Mesendoderm (in vitro differentiated cells): ENCODE data around the gene KCNQ5.

ENCODE experiments used
- DNase-seq: peaks from one replicate; pipeline ENCODE4 v3.0.0; 2013
- H2AK5ac ChIP-seq: 2 replicates; pipeline ENCODE4 v1.6.1; 2013; ENCODE audit warnings: low read length, inconsistent platforms
- H2BK120ac ChIP-seq: 2 replicates; pipeline ENCODE4 v1.6.1; 2013; ENCODE audit warnings: low read depth, mild to moderate bottlenecking, low read length, moderate library complexity, mixed read lengths
- H2BK15ac ChIP-seq: replicated peaks from 2 replicates; pipeline ENCODE4 v1.6.1; 2013; ENCODE audit warnings: low read depth, mild to moderate bottlenecking, moderate library complexity
- H2BK5ac ChIP-seq: 2 replicates; pipeline ENCODE4 v1.6.1; 2013; ENCODE audit warnings: low read length, inconsistent platforms
- H3K18ac ChIP-seq: 2 replicates; pipeline ENCODE4 v1.6.1; 2013; ENCODE audit warnings: mild to moderate bottlenecking, low read length, mixed read lengths
- H3K23ac ChIP-seq: one replicate; pipeline ENCODE4 v1.6.1; 2013; ENCODE audit warnings: low read length
- H3K27ac ChIP-seq: 2 replicates; pipeline ENCODE4 v1.5.1; 2013; ENCODE audit warnings: low read depth, mild to moderate bottlenecking, inconsistent platforms, low read length, moderate library complexity
- H3K27me3 ChIP-seq: 2 replicates; pipeline ENCODE4 v1.6.1; 2013; ENCODE audit warnings: low read length, control low read depth, mild to moderate bottlenecking, inconsistent platforms; ENCODE audit not compliant: insufficient read depth, poor library complexity
- H3K36me3 ChIP-seq: 2 replicates; pipeline ENCODE4 v1.6.1; 2013; ENCODE audit warnings: low read length, inconsistent platforms; ENCODE audit not compliant: control insufficient read depth, insufficient read depth
- H3K4ac ChIP-seq: one replicate; pipeline ENCODE4 v1.6.1; 2013; ENCODE audit warnings: low read depth, mild to moderate bottlenecking, low read length, moderate library complexity
- H3K4me1 ChIP-seq: 2 replicates; pipeline ENCODE4 v1.6.1; 2013; ENCODE audit warnings: low read depth, low read length, inconsistent platforms; ENCODE audit not compliant: control insufficient read depth
- H3K4me2 ChIP-seq: 2 replicates; pipeline ENCODE4 v1.6.1; 2013; ENCODE audit warnings: low read length
- H3K4me3 ChIP-seq: 2 replicates; pipeline ENCODE4 v1.5.1; 2013; ENCODE audit warnings: mild to moderate bottlenecking, low read length
- H3K56ac ChIP-seq: one replicate; pipeline ENCODE4 v1.6.1; 2013; ENCODE audit warnings: low read length
- H3K79me1 ChIP-seq: 2 replicates; pipeline ENCODE4 v1.6.1; 2013; ENCODE audit warnings: low read length, inconsistent platforms
- H3K79me2 ChIP-seq: 2 replicates; pipeline ENCODE4 v1.6.1; 2013; ENCODE audit warnings: mild to moderate bottlenecking, low read length; ENCODE audit not compliant: control insufficient read depth, insufficient read depth
- H3K9ac ChIP-seq: 2 replicates; pipeline ENCODE4 v1.6.1; 2013; ENCODE audit warnings: low read length, inconsistent platforms
- H4K5ac ChIP-seq: one replicate; pipeline ENCODE4 v1.6.1; 2013; ENCODE audit warnings: low read length
- H4K8ac ChIP-seq: one replicate; pipeline ENCODE4 v1.6.1; 2013; ENCODE audit warnings: low read depth, mild to moderate bottlenecking, control low read depth, low read length, moderate library complexity
- WGBS: extraction: QIAGEN DNeasy Blood & Tissue Kit; methylation state at CpG from one replicate; pipeline ENCODE4 v1.1.7; 2013; ENCODE audit warnings: low lambda C conversion rate, missing lambda C conversion rate; ENCODE audit not compliant: insufficient coverage; ENCODE audit errors: extremely low coverage; 5-methylcytosine and 5-hydroxymethylcytosine counted together

Gene KCNQ5

DNA sequence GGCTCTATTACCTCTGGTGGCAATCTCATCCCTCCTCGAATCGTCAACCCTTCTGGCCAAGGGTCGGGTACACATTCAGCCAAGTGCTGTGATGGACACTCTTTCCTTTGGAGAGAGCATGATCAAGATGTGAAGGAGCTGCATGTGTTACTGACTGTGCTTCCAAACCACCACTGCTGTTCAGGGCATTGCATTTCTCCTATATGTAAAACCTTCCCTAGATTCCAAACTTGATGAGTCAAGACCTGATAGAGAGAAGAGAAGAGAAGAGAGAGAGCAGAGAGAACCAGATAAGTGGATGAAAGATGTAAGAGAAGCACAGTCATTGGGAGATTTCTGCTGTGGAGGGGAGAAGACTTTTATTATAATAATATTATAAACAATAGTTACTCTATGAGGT, 162.2 kb downstream of the KCNQ5 start:
- no CpG with 5 or more reads among the region's 3 CpGs for WGBS
- Histone ChIP-seq H2BK15ac (no peak overlapping the region), H3K27ac (no peak overlapping the region)

DNA sequence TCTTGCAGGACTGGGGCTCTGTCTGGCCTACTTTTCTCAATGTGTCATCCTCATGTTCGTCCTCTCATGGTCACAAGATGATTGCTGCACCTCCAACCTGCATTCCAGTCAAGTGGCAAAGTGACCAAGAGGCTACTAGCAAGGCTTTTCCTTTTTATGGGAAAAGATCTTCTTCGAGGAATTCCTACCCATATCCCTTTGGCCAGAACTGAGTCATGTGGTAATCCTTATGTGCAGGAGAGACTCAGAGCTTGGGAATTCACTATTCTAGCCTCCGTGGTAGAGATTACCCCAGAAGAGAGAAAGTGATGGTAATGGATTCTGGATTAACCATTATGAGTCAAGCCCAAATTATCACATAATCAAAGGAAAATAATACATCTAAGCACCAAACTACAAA, 162.7 kb downstream of the KCNQ5 start:
- no peak overlapping the region for H3K9ac ChIP-seq
- H3K4me1 ChIP-seq, result no peaks in the 10 kb centered on the region
- no peaks in the 10 kb centered on the region for H3K79me2 ChIP-seq
- H3K56ac ChIP-seq, result no peak overlapping the region
- H2AK5ac ChIP-seq, result no peak overlapping the region
- no peaks in the 10 kb centered on the region for H3K79me1 ChIP-seq
- H3K4me3 ChIP-seq, result no peak overlapping the region
- DNase-seq, result peak; percentile 10
- no peaks in the 10 kb centered on the region for H3K27me3 ChIP-seq
- H2BK120ac ChIP-seq, result no peak overlapping the region
- no peak overlapping the region for H3K4ac ChIP-seq
- H3K23ac ChIP-seq, result no peak overlapping the region
- H4K8ac ChIP-seq, result no peak overlapping the region
- H4K5ac ChIP-seq, result no peak overlapping the region
- WGBS, result no CpG with 5 or more reads among the region's 3 CpGs
- no peak overlapping the region for H3K27ac ChIP-seq
- no peak overlapping the region for H3K4me2 ChIP-seq
- no peak overlapping the region for H2BK15ac ChIP-seq
- no peaks in the 10 kb centered on the region for H3K36me3 ChIP-seq
- H3K18ac ChIP-seq, result no peak overlapping the region
- H2BK5ac ChIP-seq, result no peak overlapping the region

More for the DNA sequence above, 162.2 kb downstream of the KCNQ5 start:
- no peak overlapping the region for H3K23ac ChIP-seq
- H4K5ac ChIP-seq, result no peak overlapping the region
- H2BK5ac ChIP-seq, result no peak overlapping the region
- no peak overlapping the region for H3K4ac ChIP-seq
- H3K9ac ChIP-seq, result no peak overlapping the region
- DNase-seq, result no peak
- no peaks in the 10 kb centered on the region for H3K27me3 ChIP-seq
- H3K4me2 ChIP-seq, result no peak overlapping the region
- no peaks in the 10 kb centered on the region for H3K79me2 ChIP-seq
- H2AK5ac ChIP-seq, result no peak overlapping the region
- no peak overlapping the region for H3K56ac ChIP-seq
- no peaks in the 10 kb centered on the region for H3K4me1 ChIP-seq
- no peak overlapping the region for H3K4me3 ChIP-seq
- H2BK120ac ChIP-seq, result no peak overlapping the region
- H4K8ac ChIP-seq, result no peak overlapping the region
- H3K18ac ChIP-seq, result no peak overlapping the region
- H3K36me3 ChIP-seq, result no peaks in the 10 kb centered on the region
- no peaks in the 10 kb centered on the region for H3K79me1 ChIP-seq

DNA sequence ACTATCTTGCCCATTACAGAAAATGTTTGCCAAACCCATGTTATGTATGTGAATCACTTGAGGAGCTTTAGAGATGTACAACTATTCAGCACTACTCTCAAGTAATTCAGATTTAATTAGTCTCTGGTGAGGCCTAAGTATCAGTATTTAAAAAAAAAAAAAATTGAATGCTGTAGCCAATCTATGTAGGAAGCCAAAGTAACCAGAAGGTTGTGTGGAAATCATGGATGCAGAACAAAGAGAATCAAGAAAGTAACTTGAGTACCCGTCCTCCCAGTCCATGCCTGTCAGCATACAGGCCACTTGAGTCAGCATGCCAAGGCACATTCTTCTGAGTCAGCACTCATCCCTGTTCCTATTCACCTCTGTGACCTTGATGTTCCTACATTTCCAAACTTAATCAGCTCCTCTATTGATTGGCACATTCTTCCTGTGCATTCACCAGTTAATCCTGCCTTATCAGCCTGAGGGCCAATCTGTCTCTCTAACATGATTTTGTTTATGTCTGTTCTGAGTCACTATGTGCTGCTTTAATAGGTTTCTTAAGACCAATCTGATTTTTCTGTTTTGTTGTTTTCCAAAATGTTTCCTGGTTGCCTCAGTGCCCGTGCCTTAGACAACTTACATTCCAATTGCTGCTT, 165.6 kb downstream of the KCNQ5 start:
- no peak overlapping the region for H2BK120ac ChIP-seq
- H3K4me3 ChIP-seq, result no peak overlapping the region
- no peaks in the 10 kb centered on the region for H3K79me2 ChIP-seq
- H3K27ac ChIP-seq, result no peak overlapping the region
- H3K4ac ChIP-seq, result no peak overlapping the region
- no peak overlapping the region for H3K18ac ChIP-seq
- H3K36me3 ChIP-seq, result no peaks in the 10 kb centered on the region
- H3K9ac ChIP-seq, result no peak overlapping the region
- H2BK15ac ChIP-seq, result no peak overlapping the region
- H3K27me3 ChIP-seq, result no peaks in the 10 kb centered on the region
- no peak overlapping the region for H4K5ac ChIP-seq
- H3K4me2 ChIP-seq, result no peak overlapping the region
- H3K79me1 ChIP-seq, result no peaks in the 10 kb centered on the region
- no peaks in the 10 kb centered on the region for H3K4me1 ChIP-seq
- no peak overlapping the region for H3K56ac ChIP-seq
- no peak overlapping the region for H4K8ac ChIP-seq
- peak; percentile 84 for DNase-seq
- no peak overlapping the region for H3K23ac ChIP-seq
- no peak overlapping the region for H2AK5ac ChIP-seq
- H2BK5ac ChIP-seq, result no peak overlapping the region
- no CpG with 5 or more reads among the region's 2 CpGs for WGBS

DNA sequence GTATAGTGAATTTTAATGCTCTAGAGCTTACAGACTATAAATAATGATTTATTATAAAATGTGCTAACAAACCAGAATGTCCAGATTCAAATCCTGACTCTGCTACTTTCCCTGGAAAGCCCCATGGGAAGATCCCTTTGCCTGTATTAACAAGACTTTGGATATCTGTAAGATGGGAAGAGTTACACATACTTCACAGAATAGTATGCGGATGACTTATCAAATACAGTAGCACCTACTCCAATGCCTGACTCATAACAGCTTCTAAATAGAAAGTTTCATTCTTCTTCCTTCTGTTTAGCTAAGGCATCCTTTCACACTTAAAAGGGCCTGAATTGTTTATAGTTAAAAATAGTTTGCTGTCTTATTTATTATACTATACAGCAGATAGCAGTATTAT, 166.3 kb downstream of the KCNQ5 start:
- no peak overlapping the region for H4K5ac ChIP-seq
- no peaks in the 10 kb centered on the region for H3K4me1 ChIP-seq
- no peaks in the 10 kb centered on the region for H3K79me1 ChIP-seq
- no peak overlapping the region for H3K56ac ChIP-seq
- no peaks in the 10 kb centered on the region for H3K36me3 ChIP-seq
- H3K4ac ChIP-seq, result no peak overlapping the region
- H2AK5ac ChIP-seq, result no peak overlapping the region
- H3K23ac ChIP-seq, result no peak overlapping the region
- no CpG with 5 or more reads among the region's 1 CpG for WGBS
- no peak overlapping the region for H2BK120ac ChIP-seq
- H3K18ac ChIP-seq, result no peak overlapping the region
- no peak overlapping the region for H4K8ac ChIP-seq
- H3K27me3 ChIP-seq, result no peaks in the 10 kb centered on the region
- DNase-seq, result no peak
- no peak overlapping the region for H3K4me2 ChIP-seq
- no peak overlapping the region for H2BK15ac ChIP-seq
- no peaks in the 10 kb centered on the region for H3K79me2 ChIP-seq
- H2BK5ac ChIP-seq, result no peak overlapping the region
- no peak overlapping the region for H3K4me3 ChIP-seq
- H3K9ac ChIP-seq, result no peak overlapping the region
- H3K27ac ChIP-seq, result no peak overlapping the region

DNA sequence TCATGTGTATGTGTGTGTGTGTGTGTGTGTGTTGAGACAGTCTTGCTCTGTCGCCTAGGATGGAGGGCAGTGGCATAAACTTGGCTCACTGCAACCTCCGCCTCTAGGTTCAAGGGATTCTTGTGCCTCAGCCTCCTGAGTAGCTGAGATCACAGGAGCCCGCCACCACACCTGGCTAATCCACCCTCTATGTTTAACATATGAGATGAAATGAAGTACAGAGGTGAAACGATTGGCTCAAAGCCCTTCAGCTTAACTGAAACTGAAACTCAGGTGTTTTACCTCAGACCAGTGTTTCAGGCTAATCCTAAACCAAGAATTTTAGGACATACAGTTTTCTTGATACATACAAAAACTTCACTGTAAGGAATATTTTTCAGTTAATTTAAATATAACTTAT, 167.3 kb downstream of the KCNQ5 start:
- H3K79me2 ChIP-seq, result no peaks in the 10 kb centered on the region
- no peak overlapping the region for H4K5ac ChIP-seq
- H2BK5ac ChIP-seq, result no peak overlapping the region
- H3K79me1 ChIP-seq, result no peaks in the 10 kb centered on the region
- no peak for DNase-seq
- H2BK120ac ChIP-seq, result no peak overlapping the region
- H3K18ac ChIP-seq, result no peak overlapping the region
- H3K27me3 ChIP-seq, result no peaks in the 10 kb centered on the region
- H3K23ac ChIP-seq, result no peak overlapping the region
- H2AK5ac ChIP-seq, result no peak overlapping the region
- H3K4me1 ChIP-seq, result no peaks in the 10 kb centered on the region
- no peak overlapping the region for H3K4ac ChIP-seq
- no peak overlapping the region for H3K27ac ChIP-seq
- no peak overlapping the region for H4K8ac ChIP-seq
- no peak overlapping the region for H2BK15ac ChIP-seq
- H3K36me3 ChIP-seq, result no peaks in the 10 kb centered on the region
- H3K56ac ChIP-seq, result no peak overlapping the region
- no CpG with 5 or more reads among the region's 4 CpGs for WGBS
- H3K9ac ChIP-seq, result no peak overlapping the region
- no peak overlapping the region for H3K4me3 ChIP-seq
- no peak overlapping the region for H3K4me2 ChIP-seq

DNA sequence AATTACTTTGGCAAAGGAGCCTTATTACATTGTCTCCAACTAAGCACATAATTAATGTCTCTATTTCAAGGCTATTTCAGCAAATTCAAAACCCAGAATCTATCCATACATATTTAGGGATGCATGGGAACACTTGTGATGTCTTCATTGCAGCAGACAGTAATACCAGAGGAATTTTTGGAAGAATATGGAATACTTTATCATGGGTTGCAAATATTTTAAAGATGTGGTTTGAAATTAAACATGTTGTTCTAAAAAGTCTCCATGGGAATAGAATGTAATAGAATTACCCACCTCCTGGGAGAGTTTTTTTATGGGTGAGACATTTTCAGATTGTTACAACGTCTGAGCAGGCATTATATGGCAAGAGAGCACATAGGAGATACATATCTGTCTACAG, 170.8 kb downstream of the KCNQ5 start:
- DNase-seq, result no peak
- no peak overlapping the region for H3K9ac ChIP-seq
- no peak overlapping the region for H3K4me2 ChIP-seq
- H4K8ac ChIP-seq, result no peak overlapping the region
- H3K4me1 ChIP-seq, result no peaks in the 10 kb centered on the region
- H2AK5ac ChIP-seq, result no peak overlapping the region
- no CpG with 5 or more reads among the region's 1 CpG for WGBS
- no peak overlapping the region for H2BK15ac ChIP-seq
- no peaks in the 10 kb centered on the region for H3K79me2 ChIP-seq
- H3K27ac ChIP-seq, result no peak overlapping the region
- H4K5ac ChIP-seq, result no peak overlapping the region
- no peak overlapping the region for H3K56ac ChIP-seq
- no peak overlapping the region for H3K4me3 ChIP-seq
- H3K36me3 ChIP-seq, result no peaks in the 10 kb centered on the region
- H3K79me1 ChIP-seq, result no peaks in the 10 kb centered on the region
- H2BK120ac ChIP-seq, result no peak overlapping the region
- H3K18ac ChIP-seq, result no peak overlapping the region
- no peak overlapping the region for H3K4ac ChIP-seq
- no peak overlapping the region for H3K23ac ChIP-seq
- H3K27me3 ChIP-seq, result no peaks in the 10 kb centered on the region
- no peak overlapping the region for H2BK5ac ChIP-seq
